CD4-positive, alpha-beta T cell (primary cell): ENCODE measurements around the gene MRO. TPM values are rescaled to one million over a fixed set of nuclear protein-coding genes. Genes with fewer than 3 reads are reported as not detected.

Source experiments
- ATAC-seq: fragments of 200-7000 bp; cut with Tn5 transposase; one replicate; pipeline ENCODE4 v1.10.0; 2022; ENCODE audit warnings: mild to moderate bottlenecking; ENCODE audit not compliant: poor library complexity
- CTCF ChIA-PET: fragments of 350-600 bp; sonication (Branson Sonifier 250); formaldehyde crosslinking; loops from one replicate; lab custom pipeline; 2021; ENCODE audit warnings: antibody characterized with exemption, inconsistent platforms; lab: Charles Lee
- POLR2A ChIA-PET: fragments of 350-600 bp; sonication (Branson Sonifier 250); formaldehyde crosslinking; loops from one replicate; lab custom pipeline; 2021; ENCODE audit warnings: antibody characterized with exemption, inconsistent platforms; lab: Charles Lee
- DNase-seq, 14 experiments: peaks; one replicate each; pipeline ENCODE4 v3.0.0-alpha.2; 2013 to 2020; ENCODE audit warnings: mixed read lengths in 2 of 14
- H3K27ac ChIP-seq, 2 donors: one replicate each; pipeline versions ENCODE4 v1.5.1 to v1.7.0; 2013; ENCODE audit warnings: low read length in 2 of 2, low read depth in 1 of 2, mild to moderate bottlenecking in 1 of 2
- H3K27me3 ChIP-seq, 2 experiments: 1 replicate in 1 of 2; 2 replicates in 1 of 2; pipeline versions ENCODE4 v1.6.1 to v1.7.0; 2013; ENCODE audit warnings: low read length in 2 of 2, control low read depth in 1 of 2, mild to moderate bottlenecking in 1 of 2, moderate library complexity in 1 of 2; ENCODE audit not compliant: insufficient read depth in 2 of 2, control insufficient read depth in 1 of 2
- H3K36me3 ChIP-seq: one replicate; pipeline ENCODE4 v1.6.1; 2013; ENCODE audit warnings: low read length, control low read depth; ENCODE audit not compliant: insufficient read depth
- H3K4me1 ChIP-seq: one replicate; pipeline ENCODE4 v1.6.1; 2013; ENCODE audit warnings: low read length, control low read depth; ENCODE audit not compliant: insufficient read depth
- H3K4me3 ChIP-seq: one replicate; pipeline ENCODE4 v1.5.1; 2013; ENCODE audit warnings: mild to moderate bottlenecking, low read length, moderate library complexity
- H3K9me3 ChIP-seq, 2 experiments: 1 replicate in 1 of 2; 2 replicates in 1 of 2; pipeline versions ENCODE4 v1.6.1 to v1.7.0; 2013; ENCODE audit warnings: low read length in 2 of 2, mild to moderate bottlenecking in 2 of 2, control low read depth in 1 of 2, moderate library complexity in 1 of 2; ENCODE audit not compliant: control insufficient read depth in 1 of 2, insufficient read depth in 1 of 2
- H3K27ac Mint-ChIP-seq: one replicate; pipeline ENCODE4 v1.8.0; 2020; ENCODE audit warnings: mixed read lengths
- H3K27me3 Mint-ChIP-seq: one replicate; pipeline ENCODE4 v1.8.0; 2021; ENCODE audit warnings: mixed read lengths
- H3K36me3 Mint-ChIP-seq: one replicate; pipeline ENCODE4 v1.8.0; 2021; ENCODE audit warnings: low read depth, mixed read lengths
- H3K4me1 Mint-ChIP-seq: one replicate; pipeline ENCODE4 v1.8.0; 2021; ENCODE audit warnings: low read depth, mixed read lengths
- H3K4me3 Mint-ChIP-seq: one replicate; pipeline ENCODE4 v1.8.0; 2020; ENCODE audit warnings: mild to moderate bottlenecking, mixed read lengths
- H3K9me3 Mint-ChIP-seq: one replicate; pipeline ENCODE4 v1.8.0; 2020; ENCODE audit warnings: mixed read lengths
- intact Hi-C, 2 experiments: fragments of 100-400 bp; cut with DNase I in 1 of 2; cut with micrococcal nuclease in 1 of 2; formaldehyde crosslinking; loops; one replicate each; pipeline versions ENCODE4 v1.15.1 to v1.9.0; 2023 to 2025; cut with DNase I, micrococcal nuclease
- total RNA-seq, 174 experiments: library from RNA in 2 of 174; stranded (reverse) in 2 of 174; gene quantifications; one replicate each; pipeline ENCODE4 v1.2.3 and lab custom pipeline; 2021 to 2026
- TF ChIP-seq, protein P1 (sequence below): fragments of 200-600 bp; IDR thresholded peaks from one replicate; pipeline ENCODE4 v1.8.0; 2022; ENCODE audit warnings: antibody characterized with exemption, mild to moderate bottlenecking

MRO gene
- total RNA-seq, 2 experiments from 2014 or later = not detected

DNA sequence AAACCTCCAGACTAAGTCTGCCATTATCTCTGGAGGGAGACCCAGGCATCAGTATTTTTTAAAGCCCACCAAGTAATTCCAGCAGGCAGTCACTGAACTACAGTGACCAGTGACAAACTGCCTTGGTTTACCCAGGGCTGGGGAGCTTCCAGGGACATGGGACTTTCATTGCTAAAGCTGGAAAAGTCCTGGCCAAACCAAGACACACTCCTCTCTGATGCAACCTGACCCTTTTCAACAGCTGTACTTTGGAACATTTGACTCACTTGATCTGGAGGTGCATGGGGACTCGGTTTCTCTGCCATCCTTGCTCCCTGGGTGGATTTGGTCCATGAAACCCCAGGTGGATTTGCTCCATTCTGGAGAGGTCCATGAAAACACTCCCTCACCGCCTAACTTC, 7.0 kb downstream of the MRO start:
- no peak for ATAC-seq
- Mint-ChIP-seq H3K4me1 (no peaks in the 10 kb centered on the region), H3K27ac (no peak overlapping the region), H3K27me3 (peaks cover 24% of the 10 kb centered on the region), H3K36me3 (no peaks in the 10 kb centered on the region), H3K9me3 (no peaks in the 10 kb centered on the region), H3K4me3 (no peak overlapping the region)
- no peak for DNase-seq
- H3K4me3 ChIP-seq = no peak overlapping the region
- peaks cover 0 to 5% of the 10 kb centered on the region in 2 experiments for H3K27me3 ChIP-seq
- H3K27ac ChIP-seq = no peak overlapping the region
- ChIA-PET POLR2A (no interaction called here), CTCF (interaction anchor here (0.6 kb wide), 1 partner anchor 147 kb away, joined by 3 read pairs; no protein-coding TSS in a partner anchor)
- H3K36me3 ChIP-seq = no peaks in the 10 kb centered on the region
- intact Hi-C loops = no loop called here
- TF ChIP-seq, protein P1, sequence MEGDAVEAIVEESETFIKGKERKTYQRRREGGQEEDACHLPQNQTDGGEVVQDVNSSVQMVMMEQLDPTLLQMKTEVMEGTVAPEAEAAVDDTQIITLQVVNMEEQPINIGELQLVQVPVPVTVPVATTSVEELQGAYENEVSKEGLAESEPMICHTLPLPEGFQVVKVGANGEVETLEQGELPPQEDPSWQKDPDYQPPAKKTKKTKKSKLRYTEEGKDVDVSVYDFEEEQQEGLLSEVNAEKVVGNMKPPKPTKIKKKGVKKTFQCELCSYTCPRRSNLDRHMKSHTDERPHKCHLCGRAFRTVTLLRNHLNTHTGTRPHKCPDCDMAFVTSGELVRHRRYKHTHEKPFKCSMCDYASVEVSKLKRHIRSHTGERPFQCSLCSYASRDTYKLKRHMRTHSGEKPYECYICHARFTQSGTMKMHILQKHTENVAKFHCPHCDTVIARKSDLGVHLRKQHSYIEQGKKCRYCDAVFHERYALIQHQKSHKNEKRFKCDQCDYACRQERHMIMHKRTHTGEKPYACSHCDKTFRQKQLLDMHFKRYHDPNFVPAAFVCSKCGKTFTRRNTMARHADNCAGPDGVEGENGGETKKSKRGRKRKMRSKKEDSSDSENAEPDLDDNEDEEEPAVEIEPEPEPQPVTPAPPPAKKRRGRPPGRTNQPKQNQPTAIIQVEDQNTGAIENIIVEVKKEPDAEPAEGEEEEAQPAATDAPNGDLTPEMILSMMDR = no peak
- H3K9me3 ChIP-seq = no peaks in the 10 kb centered on the region
- no peaks in the 10 kb centered on the region for H3K4me1 ChIP-seq

DNA sequence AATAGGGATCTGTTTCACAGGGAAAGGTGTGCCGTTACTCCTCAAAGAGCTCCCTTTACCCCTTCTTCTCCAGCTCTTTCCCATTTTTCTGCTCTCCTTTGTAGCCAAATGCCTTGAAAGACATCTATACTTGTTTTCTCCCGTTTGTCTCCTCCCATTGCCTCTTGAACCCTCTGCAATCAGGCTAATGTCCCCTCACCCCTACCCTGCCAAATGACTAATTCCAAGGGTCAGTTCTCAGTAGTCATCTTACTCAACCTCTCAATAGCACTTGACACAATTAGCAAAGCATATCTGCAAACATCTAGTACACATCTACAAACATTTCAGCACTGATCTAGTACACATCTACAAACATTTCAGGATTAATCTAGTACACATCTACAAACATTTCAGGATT, 12.6 kb downstream of the MRO start:
- CTCF ChIA-PET = no interaction called here
- intact Hi-C loops = no loop called here
- no peaks in the 10 kb centered on the region for H3K4me1 ChIP-seq

DNA sequence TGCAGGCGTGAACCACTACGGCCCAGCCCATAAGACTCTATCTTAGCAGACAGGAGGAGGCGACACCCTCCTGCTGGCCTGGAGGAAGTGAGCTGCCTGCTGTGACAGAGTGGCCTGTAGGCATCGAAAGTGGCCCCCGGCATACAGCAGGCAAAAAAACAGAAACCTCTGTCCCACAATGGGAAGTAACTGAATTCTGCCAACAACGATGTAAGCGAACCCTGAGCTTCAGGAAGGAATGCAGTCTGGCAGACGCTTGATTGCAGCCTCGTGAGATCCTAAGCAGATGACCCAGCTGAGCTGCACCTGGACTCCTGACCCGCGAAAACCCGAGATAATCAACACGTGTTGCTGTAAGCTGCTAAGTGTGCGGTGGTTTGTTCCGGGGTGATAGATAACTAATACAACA, 13.6 kb downstream of the MRO start:
- H3K27ac ChIP-seq = no peak overlapping the region
- peaks cover 13% of the 10 kb centered on the region for H3K27me3 Mint-ChIP-seq
- no peaks in the 10 kb centered on the region for H3K36me3 ChIP-seq
- TF ChIP-seq, protein P1 = no peak
- H3K27ac Mint-ChIP-seq = no peak overlapping the region
- CTCF ChIA-PET = no interaction called here
- H3K4me1 Mint-ChIP-seq = no peaks in the 10 kb centered on the region
- DNase-seq (peak in 3 of 14 experiments; percentile 8 to 44 (median 36)), ATAC-seq (no peak)
- no peak overlapping the region for H3K4me3 Mint-ChIP-seq
- H3K9me3 Mint-ChIP-seq = no peaks in the 10 kb centered on the region
- no peaks in the 10 kb centered on the region for H3K4me1 ChIP-seq
- H3K9me3 ChIP-seq = no peaks in the 10 kb centered on the region
- POLR2A ChIA-PET = no interaction called here
- H3K36me3 Mint-ChIP-seq = no peaks in the 10 kb centered on the region
- H3K27me3 ChIP-seq = peaks cover 0 to 6% of the 10 kb centered on the region in 2 experiments
- H3K4me3 ChIP-seq = no peak overlapping the region
- intact Hi-C loops = no loop called here

More for the DNA sequence above, 12.6 kb downstream of the MRO start:
- H3K27ac ChIP-seq = no peak overlapping the region
- no peaks in the 10 kb centered on the region for H3K9me3 Mint-ChIP-seq
- H3K4me3 Mint-ChIP-seq = no peak overlapping the region
- TF ChIP-seq, protein P1 = no peak
- peaks cover 13% of the 10 kb centered on the region for H3K27me3 Mint-ChIP-seq
- no peak overlapping the region for H3K27ac Mint-ChIP-seq
- H3K4me3 ChIP-seq = no peak overlapping the region
- no peaks in the 10 kb centered on the region for H3K4me1 Mint-ChIP-seq
- H3K36me3 Mint-ChIP-seq = no peaks in the 10 kb centered on the region
- no peaks in the 10 kb centered on the region for H3K36me3 ChIP-seq
- ATAC-seq (no peak), DNase-seq (no peak)
- POLR2A ChIA-PET = no interaction called here
- H3K27me3 ChIP-seq = peaks cover 0 to 6% of the 10 kb centered on the region in 2 experiments
- no peaks in the 10 kb centered on the region for H3K9me3 ChIP-seq
